Measurements from ENCODE around the gene CYTH3. TPM values are rescaled to one million over a fixed set of nuclear protein-coding genes. Genes with fewer than 3 reads are reported as not detected.

Gene CYTH3
- total and polyA plus RNA-seq, 2 of the 4 experiments (the other 2 are of a cell fraction) = 14.2 to 34.8 TPM

- peak; percentile 60 for TF ChIP-seq CEBPB (IDR thresholded peaks at IDR 0.05; ENCODE audit: low read depth, low read length)
- no peak for TF ChIP-seq CTCF (conservative IDR thresholded peaks at IDR 0.05; ENCODE audit: low read depth, low read length)
- WGBS, 2 experiments (ENCODE audit: extremely low coverage in 2 of 2, insufficient read length in 1 of 2) = 53% methylated on average over 7 of the region's 17 CpGs; no CpG with 5 or more reads in 1 of the 2 experiments
- H4K91ac ChIP-seq (ENCODE audit: insufficient read depth, low read depth, low read length) = no peak overlapping the region
- no peak overlapping the region for H3K23ac ChIP-seq (ENCODE audit: low read depth, low read length)
- peaks cover 5% of the 10 kb centered on the region; the same call in 1 of the 2 replicates for H3K9me1 ChIP-seq (ENCODE audit: insufficient read depth, low read length)
- no peak overlapping the region for H4K5ac ChIP-seq (ENCODE audit: low read depth, low read length)
- H2BK20ac ChIP-seq (ENCODE audit: low read depth, low read length) = no peak overlapping the region
- H3K4me3 ChIP-seq (ENCODE audit: insufficient read depth, low read depth, low read length) = no peak overlapping the region
- ATAC-seq (ENCODE audit: low read depth) (no peak), DNase-seq (no peak)
- no peak overlapping the region for H3K9ac ChIP-seq (ENCODE audit: low read depth, low read length)
- H4K20me1 ChIP-seq (ENCODE audit: insufficient read depth, low read length) = peaks cover 4% of the 10 kb centered on the region; the same call in 1 of the 2 replicates
- BruUV-seq (replicated peaks) = no TSS peak
- ChIA-PET CTCF (interaction anchor here (1.1 kb wide), 1 partner anchor 21 kb away, joined by 3 read pairs; no protein-coding TSS in a partner anchor), POLR2A (ENCODE audit: unreplicated experiment) (no interaction called here)
- in situ Hi-C loops (cut with MboI; ENCODE audit: low sequenced_read_pairs) (no loop called here), dilution Hi-C loops (cut with HindIII; ENCODE audit: low sequenced_read_pairs, unreplicated experiment) (no loop called here), intact Hi-C loops (cut with micrococcal nuclease) (no loop called here)
- H3K4me1 ChIP-seq (ENCODE audit: control insufficient read depth, insufficient read depth, low read length) = no peaks in the 10 kb centered on the region
- H3K4ac ChIP-seq (ENCODE audit: low read depth, low read length) = no peak overlapping the region
- H4K8ac ChIP-seq (ENCODE audit: low read depth in 2 of 2, low read length in 2 of 2) = no peak overlapping the region
- H3K14ac ChIP-seq (replicated peaks; ENCODE audit: low read depth, low read length) = no peak overlapping the region
- H3K18ac ChIP-seq (ENCODE audit: low read depth, low read length) = no peak overlapping the region
- no peak overlapping the region for H3K27ac ChIP-seq (ENCODE audit: insufficient read depth, low read length)
- H3K56ac ChIP-seq (ENCODE audit: extremely low read depth, insufficient read depth, low read length) = no peak overlapping the region
- no peak overlapping the region for H2AK5ac ChIP-seq (ENCODE audit: low read depth, low read length)
- no peak overlapping the region for H2AFZ ChIP-seq (replicated peaks; ENCODE audit: low read length, poor library complexity)
- peak overlapping the region; percentile 66 for H2AK9ac ChIP-seq (replicated peaks; ENCODE audit: low read depth, low read length, poor library complexity)
- H2BK15ac ChIP-seq (ENCODE audit: low read depth, low read length) = no peak overlapping the region
- H3K27me3 ChIP-seq (ENCODE audit: control insufficient read depth, insufficient read depth, low read length) = no peaks in the 10 kb centered on the region
- peaks cover 11 to 22% of the 10 kb centered on the region in 2 experiments for H3K79me1 ChIP-seq (ENCODE audit: low read depth in 1 of 2, low read length in 2 of 2)
- H3K36me3 ChIP-seq (ENCODE audit: control insufficient read depth, insufficient read depth, low read length) = peaks cover 24% of the 10 kb centered on the region
- no peak overlapping the region for H2BK5ac ChIP-seq (ENCODE audit: low read depth, low read length, poor library complexity, severe bottlenecking)
- H3K4me2 ChIP-seq (ENCODE audit: low read depth, low read length) = no peak overlapping the region
- H2BK120ac ChIP-seq (ENCODE audit: low read depth, low read length) = no peak overlapping the region
- no peaks in the 10 kb centered on the region for H3K9me3 ChIP-seq (ENCODE audit: control insufficient read depth, insufficient read depth, low read length)
These were observed 133.0 kb downstream of the CYTH3 start for GRCh38 chr7:6139189-6139996.
